ENCODE data around the gene ADGRG3. TPM values are rescaled to one million over a fixed set of nuclear protein-coding genes. Genes with fewer than 3 reads are reported as not detected.
A peak's percentile ranks its signal among the peaks of the same experiment; 100 is the strongest.

The ADGRG3 gene
- total and polyA plus RNA-seq, 2 of the 13 experiments (the other 11 are each of a cell fraction or from before 2014, with no cell fraction given) = 2.7 to 11.8 TPM

GRCh38 chr16:57640185-57640584, 27.9 kb upstream of the ADGRG3 start:
- ChIA-PET POLR2A (interaction anchor here (1.1 kb wide), 1 partner anchor 16 kb away, joined by 3 read pairs; no protein-coding TSS in a partner anchor), CTCF (ENCODE audit: low intra/inter-chr PET ratio, low total read pairs) (interaction anchor here (2.2 kb wide), 1 partner anchor 9 kb away, joined by 5 read pairs; no protein-coding TSS in a partner anchor)
- intact Hi-C loops (cut with micrococcal nuclease; ENCODE audit: unreplicated experiment) = no loop called here
- WGBS (ENCODE audit: low lambda C conversion rate) = 93% methylated on average over 9 of the region's 9 CpGs
- no peaks in the 10 kb centered on the region for H3K9me3 ChIP-seq (ENCODE audit: low read length)
- peaks cover 74% of the 10 kb centered on the region for H3K4me1 ChIP-seq (ENCODE audit: insufficient read depth, low read length)
- H3K27me3 ChIP-seq (ENCODE audit: control insufficient read depth in 1 of 2, insufficient read depth in 2 of 2, low read length in 2 of 2) = no peaks in the 10 kb centered on the region
- no peak overlapping the region for H3K4me2 ChIP-seq (ENCODE audit: low read depth, low read length)
- no peak overlapping the region for H3K9ac ChIP-seq (ENCODE audit: insufficient read depth, low read depth, low read length)
- H3K79me2 ChIP-seq (ENCODE audit: insufficient read depth, low read length) = no peaks in the 10 kb centered on the region
- no peak overlapping the region for H3K27ac ChIP-seq (ENCODE audit: extremely low read length, insufficient read depth, low read length)
- no peaks in the 10 kb centered on the region for H4K20me1 ChIP-seq (ENCODE audit: insufficient read depth, low read length)
- no peaks in the 10 kb centered on the region for H3K36me3 ChIP-seq (replicated peaks in 1 of 2; ENCODE audit: control insufficient read depth in 1 of 2, insufficient read depth in 2 of 2, low read length in 2 of 2)
- DNase-seq (ENCODE audit: low spot score) (no peak), ATAC-seq (no peak), FAIRE-seq (no peak)
- H2AFZ ChIP-seq (ENCODE audit: low read length) = no peak overlapping the region
- H3K4me3 ChIP-seq (replicated peaks in 1 of 3; ENCODE audit: insufficient read depth in 1 of 3, low read depth in 2 of 3, low read length in 3 of 3) = no peak overlapping the region
- in situ Hi-C loops (cut with HindIII; ENCODE audit: extremely low pct_ligation_motif_present, low pct_unique_long_range_greater_than_20kb) = no loop called here
- no TSS peak for BruUV-seq (replicated peaks)
- TF ChIP-seq ZNF782 (CRISPR knock-in tag; IDR thresholded peaks at IDR 0.05; ENCODE audit: borderline replicate concordance) (0 out of 2 replicates have a peak, but pooled peaks have one; percentile 5), CREB1 (IDR thresholded peaks at IDR 0.05) (no peak), CREB1 (CRISPR knock-in tag; IDR thresholded peaks at IDR 0.05) (no peak), HCFC1 (IDR thresholded peaks at IDR 0.05; ENCODE audit: low read depth, low read length) (no peak), CCAR2 (optimal IDR thresholded peaks at IDR 0.05; ENCODE audit: low read depth, low read length) (no peak), ZNF263 (CRISPR knock-in tag; IDR thresholded peaks at IDR 0.05) (no peak), ZNF468 (CRISPR knock-in tag; IDR thresholded peaks at IDR 0.05) (no peak), HMG20B (CRISPR knock-in tag; conservative IDR thresholded peaks at IDR 0.05) (no peak), CEBPG (CRISPR knock-in tag; IDR thresholded peaks at IDR 0.05) (no peak), HNF1A (IDR thresholded peaks at IDR 0.05; ENCODE audit: low read depth) (no peak), HNF1A (CRISPR knock-in tag; IDR thresholded peaks at IDR 0.05; ENCODE audit: borderline replicate concordance) (no peak), HNRNPH1 (optimal IDR thresholded peaks at IDR 0.05; ENCODE audit: low read depth, low read length) (no peak), ZNF367 (CRISPR knock-in tag; IDR thresholded peaks at IDR 0.05; ENCODE audit: borderline replicate concordance) (no peak), MAFK (conservative IDR thresholded peaks at IDR 0.05 in 1 of 2, IDR thresholded peaks at IDR 0.05 in 1 of 2; ENCODE audit: low read length in 2 of 2) (no peak), ZNF768 (CRISPR knock-in tag; IDR thresholded peaks at IDR 0.05) (peak; percentile 96), ZFP37 (CRISPR knock-in tag; IDR thresholded peaks at IDR 0.05; ENCODE audit: borderline replicate concordance) (no peak)
- TF ChIP-seq, protein P1, sequence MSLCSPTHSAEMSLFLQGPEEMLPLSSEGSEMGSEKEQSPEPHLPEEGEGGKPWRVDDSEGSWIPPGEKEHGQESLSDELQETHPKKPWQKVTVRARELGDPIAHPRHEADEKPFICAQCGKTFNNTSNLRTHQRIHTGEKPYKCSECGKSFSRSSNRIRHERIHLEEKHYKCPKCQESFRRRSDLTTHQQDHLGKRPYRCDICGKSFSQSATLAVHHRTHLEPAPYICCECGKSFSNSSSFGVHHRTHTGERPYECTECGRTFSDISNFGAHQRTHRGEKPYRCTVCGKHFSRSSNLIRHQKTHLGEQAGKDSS (CRISPR knock-in tag; IDR thresholded peaks at IDR 0.05; ENCODE audit: borderline replicate concordance, low read depth) = no peak
- TF ChIP-seq, protein P2, sequence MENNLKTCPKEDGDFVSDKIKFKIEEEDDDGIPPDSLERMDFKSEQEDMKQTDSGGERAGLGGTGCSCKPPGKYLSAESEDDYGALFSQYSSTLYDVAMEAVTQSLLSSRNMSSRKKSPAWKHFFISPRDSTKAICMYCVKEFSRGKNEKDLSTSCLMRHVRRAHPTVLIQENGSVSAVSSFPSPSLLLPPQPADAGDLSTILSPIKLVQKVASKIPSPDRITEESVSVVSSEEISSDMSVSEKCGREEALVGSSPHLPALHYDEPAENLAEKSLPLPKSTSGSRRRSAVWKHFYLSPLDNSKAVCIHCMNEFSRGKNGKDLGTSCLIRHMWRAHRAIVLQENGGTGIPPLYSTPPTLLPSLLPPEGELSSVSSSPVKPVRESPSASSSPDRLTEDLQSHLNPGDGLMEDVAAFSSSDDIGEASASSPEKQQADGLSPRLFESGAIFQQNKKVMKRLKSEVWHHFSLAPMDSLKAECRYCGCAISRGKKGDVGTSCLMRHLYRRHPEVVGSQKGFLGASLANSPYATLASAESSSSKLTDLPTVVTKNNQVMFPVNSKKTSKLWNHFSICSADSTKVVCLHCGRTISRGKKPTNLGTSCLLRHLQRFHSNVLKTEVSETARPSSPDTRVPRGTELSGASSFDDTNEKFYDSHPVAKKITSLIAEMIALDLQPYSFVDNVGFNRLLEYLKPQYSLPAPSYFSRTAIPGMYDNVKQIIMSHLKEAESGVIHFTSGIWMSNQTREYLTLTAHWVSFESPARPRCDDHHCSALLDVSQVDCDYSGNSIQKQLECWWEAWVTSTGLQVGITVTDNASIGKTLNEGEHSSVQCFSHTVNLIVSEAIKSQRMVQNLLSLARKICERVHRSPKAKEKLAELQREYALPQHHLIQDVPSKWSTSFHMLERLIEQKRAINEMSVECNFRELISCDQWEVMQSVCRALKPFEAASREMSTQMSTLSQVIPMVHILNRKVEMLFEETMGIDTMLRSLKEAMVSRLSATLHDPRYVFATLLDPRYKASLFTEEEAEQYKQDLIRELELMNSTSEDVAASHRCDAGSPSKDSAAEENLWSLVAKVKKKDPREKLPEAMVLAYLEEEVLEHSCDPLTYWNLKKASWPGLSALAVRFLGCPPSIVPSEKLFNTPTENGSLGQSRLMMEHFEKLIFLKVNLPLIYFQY (CRISPR knock-in tag; IDR thresholded peaks at IDR 0.05; ENCODE audit: borderline replicate concordance) = no peak

Measured in HepG2 (cell line).